A549 (cell line): ENCODE data around the gene MSI2. TPM values are rescaled to one million over a fixed set of nuclear protein-coding genes. Genes with fewer than 3 reads are reported as not detected.

Experiments used
- ATAC-seq, 2 experiments: fragments of 200-7000 bp in 1 of 2; fragments of >200 bp in 1 of 2; cut with Nextera tagmentation in 1 of 2; cut with Tn5 transposase in 1 of 2; 3 replicates each; pipeline versions ENCODE4 v1.8.0 to v1.9.1; 2018 to 2020; ENCODE audit warnings: mild to moderate bottlenecking in 1 of 2, moderate library complexity in 1 of 2
- CTCF ChIA-PET: fragments of 300-600 bp; sonication (Branson Sonifier 250); formaldehyde crosslinking; extraction: SDS; loops from one replicate; lab custom pipeline; 2021; ENCODE audit warnings: antibody characterized with exemption, inconsistent platforms; lab: Yijun Ruan, JAX
- POLR2A ChIA-PET: fragments of 350-600 bp; formaldehyde crosslinking; extraction: SDS; loops from one replicate; lab custom pipeline; 2021; ENCODE audit warnings: antibody characterized with exemption, inconsistent platforms; lab: Yijun Ruan, JAX
- DNase-seq, 2 experiments: peaks; one replicate each; pipeline versions ENCODE4 v3.0.0 to v3.0.0-alpha.2; 2011 to 2016; ENCODE audit warnings: low read depth in 1 of 2, low spot score in 1 of 2
- FAIRE-seq: peaks from 2 replicates; lab custom pipeline; 2011; peaks lifted over from hg19 to GRCh38; lab: Jason Lieb, UNC
- H3K27ac ChIP-seq, 2 experiments: fragments of >200 bp; sonication (Bioruptor Twin); formaldehyde crosslinking; 3 replicates each; pipeline ENCODE4 v1.5.1; 2016 to 2017
- H3K4me1 ChIP-seq: fragments of >200 bp; sonication (Bioruptor Twin); formaldehyde crosslinking; 3 replicates; pipeline ENCODE4 v1.6.1; 2016
- H3K4me2 ChIP-seq: fragments of >200 bp; sonication (Bioruptor Twin); formaldehyde crosslinking; 3 replicates; pipeline ENCODE4 v1.6.1; 2016
- H3K4me3 ChIP-seq: fragments of >200 bp; sonication (Bioruptor Twin); formaldehyde crosslinking; 3 replicates; pipeline ENCODE4 v1.5.1; 2016
- H3K9me3 ChIP-seq: fragments of >200 bp; sonication (Bioruptor Twin); formaldehyde crosslinking; 3 replicates; pipeline ENCODE4 v1.6.1; 2016
- CBX2 ChIP-seq: fragments of 200-600 bp; sonication (generic); IDR thresholded peaks from 2 replicates; pipeline ENCODE4 v1.6.1; 2016; ENCODE audit warnings: low read depth, mild to moderate bottlenecking, borderline replicate concordance
- CBX8 ChIP-seq: fragments of 200-600 bp; sonication (generic); IDR thresholded peaks from 2 replicates; pipeline ENCODE4 v1.6.1; 2016
- CHD2 ChIP-seq: fragments of 150-350 bp; IDR thresholded peaks from 2 replicates; pipeline ENCODE4 v1.6.1; 2014; ENCODE audit warnings: low read length; ENCODE audit not compliant: partially characterized antibody
- CTCF ChIP-seq: fragments of >200 bp; sonication (Bioruptor Twin); formaldehyde crosslinking; IDR thresholded peaks from 3 replicates; pipeline ENCODE4 v1.5.1; 2016
- E2F6 ChIP-seq: IDR thresholded peaks from 2 replicates; pipeline ENCODE4 v1.6.1; 2012; ENCODE audit warnings: low read depth, borderline replicate concordance
- EHMT2 ChIP-seq: fragments of 200-600 bp; sonication (generic); IDR thresholded peaks from 2 replicates; pipeline ENCODE4 v1.6.1; 2016; ENCODE audit warnings: antibody characterized with exemption, low read depth, mild to moderate bottlenecking, moderate library complexity
- GATA3 ChIP-seq: IDR thresholded peaks from 2 replicates; pipeline ENCODE4 v1.6.1; 2012; ENCODE audit warnings: borderline replicate concordance
- HDAC2 ChIP-seq: fragments of 200-600 bp; sonication (generic); IDR thresholded peaks from 2 replicates; pipeline ENCODE4 v1.6.1; 2016
- HES2 ChIP-seq: fragments of >200 bp; sonication (Bioruptor Twin); formaldehyde crosslinking; IDR thresholded peaks from 2 replicates; pipeline ENCODE4 v1.6.1; 2016
- HOXA7 ChIP-seq: fragments of 250-450 bp; sonication (Bioruptor Pico); IDR thresholded peaks from 2 replicates; pipeline ENCODE4 v1.5.0; 2020; ENCODE audit warnings: mild to moderate bottlenecking, moderate library complexity
- HOXB5 ChIP-seq: fragments of 250-450 bp; sonication (Bioruptor Pico); IDR thresholded peaks from 2 replicates; pipeline ENCODE4 v1.5.0; 2020; ENCODE audit warnings: mild to moderate bottlenecking, moderate library complexity
- JUNB ChIP-seq: fragments of >200 bp; sonication (Bioruptor Twin); formaldehyde crosslinking; IDR thresholded peaks from 2 replicates; pipeline ENCODE4 v1.6.1; 2016
- KDM5A ChIP-seq: fragments of 200-600 bp; sonication (generic); IDR thresholded peaks from 2 replicates; pipeline ENCODE4 v1.6.1; 2016; ENCODE audit warnings: antibody characterized with exemption, mild to moderate bottlenecking
- MAFK ChIP-seq: fragments of 450-650 bp; IDR thresholded peaks from 2 replicates; pipeline ENCODE4 v1.6.1; 2014; ENCODE audit not compliant: partially characterized antibody
- MAX ChIP-seq: IDR thresholded peaks from 2 replicates; pipeline ENCODE4 v1.6.1; 2012
- MYC ChIP-seq: IDR thresholded peaks from 2 replicates; pipeline ENCODE4 v1.6.1; 2012; ENCODE audit warnings: mild to moderate bottlenecking, inconsistent platforms, low read length, improper control_type of control experiment, borderline replicate concordance
- NFE2L2 ChIP-seq: fragments of 150-350 bp; conservative IDR thresholded peaks from 2 replicates; pipeline ENCODE4 v1.6.1; 2014; ENCODE audit warnings: low read length
- PBX3 ChIP-seq: IDR thresholded peaks from 2 replicates; pipeline ENCODE4 v1.6.1; 2012
- POLR2AphosphoS2 ChIP-seq: conservative IDR thresholded peaks from 2 replicates; pipeline ENCODE4 v1.6.1; 2012; ENCODE audit warnings: low read length, improper control_type of control experiment, inconsistent platforms
- RAD21 ChIP-seq, 2 experiments: fragments of >200 bp in 1 of 2; sonication (Bioruptor Twin) in 1 of 2; formaldehyde crosslinking in 1 of 2; IDR thresholded peaks in 1 of 2; conservative IDR thresholded peaks in 1 of 2; 2 replicates in 1 of 2; 3 replicates in 1 of 2; pipeline ENCODE4 v1.6.1; 2012 to 2018; ENCODE audit warnings: inconsistent platforms in 1 of 2
- RNF2 ChIP-seq: fragments of 200-600 bp; sonication (generic); IDR thresholded peaks from 2 replicates; pipeline ENCODE4 v1.6.1; 2016; ENCODE audit warnings: low read depth, mild to moderate bottlenecking, antibody characterized with exemption, moderate library complexity, borderline replicate concordance
- USF2 ChIP-seq: fragments of 450-650 bp; IDR thresholded peaks from 2 replicates; pipeline ENCODE4 v1.6.1; 2014; ENCODE audit warnings: antibody characterized with exemption
- ZNF302 ChIP-seq: fragments of 250-450 bp; sonication (Bioruptor Pico); IDR thresholded peaks from 2 replicates; pipeline ENCODE4 v1.9.0; 2021; ENCODE audit warnings: inconsistent platforms, mild to moderate bottlenecking, moderate library complexity
- WGBS: methylation state at CpG from one replicate; pipeline ENCODE4 v1.1.6; 2017; ENCODE audit errors: missing lambda C conversion rate; 5-methylcytosine and 5-hydroxymethylcytosine counted together
- polyA plus RNA-seq, 4 experiments: library from polyadenylated mRNA; depleted of rRNA in 3 of 4; stranded (reverse); fragments of >200 nt; fragmentation: RNase III in 1 of 4; extraction: RNeasy Plus Mini Kit Qiagen cat#74134 plus additional on column Dnase treatment in 1 of 4; gene quantifications; 2 replicates in 3 of 4; 3 replicates in 1 of 4; pipeline ENCODE4 v1.2.3, GENCODE V29; 2011 to 2017

Gene MSI2
- polyA plus RNA-seq, 2 of the 4 experiments (the other 2 are of a cell fraction) = 43.6 to 44.4 TPM

- WGBS = 88% methylated on average over 6 of the region's 6 CpGs
- POLR2A ChIA-PET = no interaction called here
- DNase-seq = no peak
- Histone ChIP-seq H3K9me3 (no peaks in the 10 kb centered on the region), H3K4me3 (no peak overlapping the region), H3K4me2 (no peak overlapping the region), H3K27ac (peak overlapping the region; percentile 54 to 77; a peak in 5 of 6 replicates), H3K4me1 (peaks cover 91% of the 10 kb centered on the region)
- CTCF ChIA-PET = interaction anchor here (1.1 to 1.9 kb wide), 2 partner anchors 9 to 289 kb away, joined by 3 to 6 read pairs; no protein-coding TSS in a partner anchor
- no peak for ATAC-seq
- no peak for FAIRE-seq
- peak; percentile 12 for TF ChIP-seq MAFK
- no peak for TF ChIP-seq CHD2
These were observed 276.2 kb downstream of the MSI2 start for GRCh38 chr17:57532556-57532955.

GRCh38 chr17:57532966-57533365 lies 276.6 kb downstream of the MSI2 start:
- POLR2A ChIA-PET = no interaction called here
- H3K27ac ChIP-seq = peak overlapping the region; percentile 54 to 77; a peak in 5 of 6 replicates
- CTCF ChIA-PET = interaction anchor here (1.1 to 1.9 kb wide), 3 partner anchors 8 to 289 kb away, joined by 3 to 6 read pairs (median 3); no protein-coding TSS in a partner anchor
- H3K4me1 ChIP-seq = peaks cover 91% of the 10 kb centered on the region
- H3K4me2 ChIP-seq = no peak overlapping the region
- FAIRE-seq (no peak), DNase-seq (no peak), ATAC-seq (no peak)
- WGBS = 71% methylated on average over 5 of the region's 5 CpGs
- TF ChIP-seq USF2 (no peak), CTCF (no peak), HES2 (no peak), KDM5A (no peak), CBX8 (no peak), HDAC2 (no peak), CBX2 (no peak), ZNF302 (CRISPR knock-in tag) (no peak), JUNB (no peak), E2F6 (no peak), NFE2L2 (no peak), POLR2AphosphoS2 (no peak)
- no peaks in the 10 kb centered on the region for H3K9me3 ChIP-seq
- no peak overlapping the region for H3K4me3 ChIP-seq

GRCh38 chr17:57533684-57534305 lies 277.5 kb downstream of the MSI2 start:
- ATAC-seq = no peak
- WGBS = 96% methylated on average over 5 of the region's 5 CpGs
- H3K4me3 ChIP-seq = no peak overlapping the region
- ChIA-PET CTCF (interaction anchor here (1.0 to 1.9 kb wide), 6 partner anchors 8 to 290 kb away, joined by 3 to 6 read pairs (median 3); no protein-coding TSS in a partner anchor), POLR2A (no interaction called here)
- peak overlapping the region; percentile 28 to 77; a peak in 5 of 6 replicates for H3K27ac ChIP-seq
- TF ChIP-seq HOXA7 (CRISPR knock-in tag) = no peak
- TF ChIP-seq MAX = no peak
- TF ChIP-seq KDM5A = no peak
- H3K4me2 ChIP-seq = no peak overlapping the region
- no peaks in the 10 kb centered on the region for H3K9me3 ChIP-seq
- no peak for DNase-seq
- peaks cover 91% of the 10 kb centered on the region for H3K4me1 ChIP-seq
- no peak for FAIRE-seq

- DNase-seq = no peak
- POLR2A ChIA-PET = no interaction called here
- ATAC-seq = no peak
- no peak for FAIRE-seq
- CTCF ChIA-PET = interaction anchor here (1.0 to 1.5 kb wide), 4 partner anchors 10 to 63 kb away, joined by 3 to 4 read pairs (median 4); no protein-coding TSS in a partner anchor
- Histone ChIP-seq H3K9me3 (no peaks in the 10 kb centered on the region), H3K4me3 (no peak overlapping the region), H3K4me2 (peak overlapping the region; percentile 53), H3K4me1 (peaks cover 88% of the 10 kb centered on the region), H3K27ac (peak overlapping the region; percentile 72 to 78)
- 93% methylated on average over 4 of the region's 4 CpGs for WGBS
- TF ChIP-seq CBX2 (no peak), E2F6 (no peak), NFE2L2 (no peak), HOXB5 (no peak), PBX3 (no peak), GATA3 (no peak), RAD21 (conservative IDR thresholded peaks at IDR 0.05 in 1 of 2, IDR thresholded peaks at IDR 0.05 in 1 of 2) (no peak), RNF2 (no peak), EHMT2 (no peak), MYC (no peak), HES2 (no peak)
These were observed 278.5 kb downstream of the MSI2 start for GRCh38 chr17:57534863-57535248.
